Ovary (tissue), 3 donors: ENCODE data around the gene RHBDF2.

Source experiments
- CTCF ChIP-seq, 3 donors: fragments of 450-650 bp in 2 of 3; fragments of 200-600 bp in 1 of 3; IDR thresholded peaks; one replicate each; pipeline versions ENCODE4 v1.5.1 to v1.8.0; 2016 to 2022; ENCODE audit warnings: antibody characterized with exemption in 3 of 3, mild to moderate bottlenecking in 1 of 3
- EP300 ChIP-seq: sonication (generic); formaldehyde crosslinking; IDR thresholded peaks from one replicate; pipeline ENCODE4 v1.6.1; 2017; ENCODE audit warnings: antibody characterized with exemption
- POLR2A ChIP-seq: fragments of 450-650 bp; IDR thresholded peaks from one replicate; pipeline ENCODE4 v1.6.1; 2017; ENCODE audit warnings: antibody characterized with exemption, mild to moderate bottlenecking, moderate library complexity
- donor health status: DM: no; HTN: no; CAD: no.

DNA sequence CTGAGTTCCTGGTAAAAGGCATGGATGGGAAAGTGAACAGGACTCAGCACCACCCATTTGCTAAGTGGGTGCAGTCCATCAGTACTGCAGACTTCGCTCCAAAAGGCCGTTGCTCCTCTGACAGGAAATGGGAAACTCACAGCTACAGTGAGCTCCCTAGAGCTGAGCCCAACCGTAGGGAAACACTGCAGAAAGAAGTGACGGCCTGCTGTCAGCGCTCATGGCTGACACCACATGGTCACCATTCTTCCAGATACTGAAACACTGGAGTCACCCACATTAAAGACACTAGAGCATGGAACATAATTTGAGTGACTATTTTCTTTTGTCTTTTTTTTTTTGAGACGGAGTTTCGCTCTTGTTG, 80.2 kb downstream of the RHBDF2 start:
- TF ChIP-seq CTCF (IDR thresholded peaks at IDR 0.05): no peak
- TF ChIP-seq EP300: no peak
- TF ChIP-seq POLR2A: no peak
